ENCODE data around the gene SIL1.

Gene SIL1

GRCh38 chr5:138944527-138945322 lies 253.4 kb downstream of the SIL1 start:
- Histone ChIP-seq H3K79me2 (ENCODE audit: insufficient read depth, low read length) (no peaks in the 10 kb centered on the region), H3K27me3 (ENCODE audit: insufficient read depth, low read length) (no peaks in the 10 kb centered on the region), H3K4me3 (ENCODE audit: low read depth, low read length, poor library complexity, severe bottlenecking) (no peak overlapping the region), H3K4me2 (ENCODE audit: low read length) (no peak overlapping the region), H3K9me3 (ENCODE audit: low read length) (no peaks in the 10 kb centered on the region), H2AFZ (ENCODE audit: low read length) (no peak overlapping the region), H4K20me1 (ENCODE audit: insufficient read depth, low read length) (no peaks in the 10 kb centered on the region), H3F3A (ENCODE audit: insufficient read depth, low read length) (no peaks in the 10 kb centered on the region), H3K36me3 (ENCODE audit: insufficient read depth, low read length) (no peaks in the 10 kb centered on the region), H3K9ac (ENCODE audit: low read length) (no peak overlapping the region), H3K9me2 (ENCODE audit: low read depth, low read length) (no peaks in the 10 kb centered on the region), H3K27ac (ENCODE audit: low read depth, low read length, poor library complexity, severe bottlenecking) (no peak overlapping the region), H3K4me1 (ENCODE audit: insufficient read depth, low read length, severe bottlenecking) (no peaks in the 10 kb centered on the region)
- no peak for TF ChIP-seq EZH2 (IDR thresholded peaks at IDR 0.05; ENCODE audit: borderline replicate concordance, low read length)
- TF ChIP-seq CTCF (IDR thresholded peaks at IDR 0.05; ENCODE audit: low read length) = no peak

GRCh38 chr5:138943599-138944173 lies 254.5 kb downstream of the SIL1 start:
- H3K27ac ChIP-seq (ENCODE audit: low read depth, low read length, poor library complexity, severe bottlenecking) = no peak overlapping the region
- TF ChIP-seq CTCF (IDR thresholded peaks at IDR 0.05; ENCODE audit: low read length) = no peak
- TF ChIP-seq EZH2 (IDR thresholded peaks at IDR 0.05; ENCODE audit: borderline replicate concordance, low read length) = no peak
- no peak overlapping the region for H3K9ac ChIP-seq (ENCODE audit: low read length)

GRCh38 chr5:138942861-138943260 lies 255.3 kb downstream of the SIL1 start:
- no peak overlapping the region for H3K27ac ChIP-seq (ENCODE audit: low read depth, low read length, poor library complexity, severe bottlenecking)
- no peaks in the 10 kb centered on the region for H3F3A ChIP-seq (ENCODE audit: insufficient read depth, low read length)
- TF ChIP-seq CTCF (IDR thresholded peaks at IDR 0.05; ENCODE audit: low read length) (no peak), EZH2 (IDR thresholded peaks at IDR 0.05; ENCODE audit: borderline replicate concordance, low read length) (no peak)
- H3K79me2 ChIP-seq (ENCODE audit: insufficient read depth, low read length) = no peaks in the 10 kb centered on the region
- no peaks in the 10 kb centered on the region for H3K9me3 ChIP-seq (ENCODE audit: low read length)
- H3K9me2 ChIP-seq (ENCODE audit: low read depth, low read length) = no peaks in the 10 kb centered on the region
- no peaks in the 10 kb centered on the region for H3K36me3 ChIP-seq (ENCODE audit: insufficient read depth, low read length)
- no peak overlapping the region for H3K4me2 ChIP-seq (ENCODE audit: low read length)
- H3K4me1 ChIP-seq (ENCODE audit: insufficient read depth, low read length, severe bottlenecking) = no peaks in the 10 kb centered on the region
- no peaks in the 10 kb centered on the region for H4K20me1 ChIP-seq (ENCODE audit: insufficient read depth, low read length)
- H3K9ac ChIP-seq (ENCODE audit: low read length) = no peak overlapping the region
- no peak overlapping the region for H3K4me3 ChIP-seq (ENCODE audit: low read depth, low read length, poor library complexity, severe bottlenecking)
- no peaks in the 10 kb centered on the region for H3K27me3 ChIP-seq (ENCODE audit: insufficient read depth, low read length)
- no peak overlapping the region for H2AFZ ChIP-seq (ENCODE audit: low read length)

More at GRCh38 chr5:138943599-138944173, 254.5 kb downstream of the SIL1 start:
- no peak overlapping the region for H3K4me2 ChIP-seq (ENCODE audit: low read length)
- no peaks in the 10 kb centered on the region for H3K36me3 ChIP-seq (ENCODE audit: insufficient read depth, low read length)
- no peak overlapping the region for H3K4me3 ChIP-seq (ENCODE audit: low read depth, low read length, poor library complexity, severe bottlenecking)
- no peak overlapping the region for H2AFZ ChIP-seq (ENCODE audit: low read length)
- H3K4me1 ChIP-seq (ENCODE audit: insufficient read depth, low read length, severe bottlenecking) = no peaks in the 10 kb centered on the region
- no peaks in the 10 kb centered on the region for H3K9me2 ChIP-seq (ENCODE audit: low read depth, low read length)
- H4K20me1 ChIP-seq (ENCODE audit: insufficient read depth, low read length) = no peaks in the 10 kb centered on the region
- H3F3A ChIP-seq (ENCODE audit: insufficient read depth, low read length) = no peaks in the 10 kb centered on the region
- no peaks in the 10 kb centered on the region for H3K9me3 ChIP-seq (ENCODE audit: low read length)
- no peaks in the 10 kb centered on the region for H3K79me2 ChIP-seq (ENCODE audit: insufficient read depth, low read length)
- no peaks in the 10 kb centered on the region for H3K27me3 ChIP-seq (ENCODE audit: insufficient read depth, low read length)

Measured in OCI-LY1 (cell line).